Lung (tissue), 12 donors: ENCODE data around the gene MBP. TPM values are rescaled to one million over a fixed set of nuclear protein-coding genes. Genes with fewer than 3 reads are reported as not detected.

ENCODE experiments used
- ATAC-seq: fragments of 200-7000 bp; cut with Tn5 transposase; one replicate; pipeline ENCODE4 v1.9.1; 2020; ENCODE audit warnings: moderate number of reproducible peaks; ENCODE audit not compliant: insufficient read depth, low FRiP score
- DNase-seq, 3 donors: peaks; one replicate each; pipeline ENCODE4 v3.0.0-alpha.2; 2013 to 2017
- H3K27ac ChIP-seq, 2 donors: one replicate each; pipeline ENCODE4 v1.5.1; 2013; ENCODE audit warnings: mild to moderate bottlenecking in 2 of 2, moderate library complexity in 2 of 2, control low read depth in 1 of 2, inconsistent platforms in 1 of 2, low read depth in 1 of 2, low read length in 1 of 2
- H3K27me3 ChIP-seq, 3 donors: one replicate each; pipeline ENCODE4 v1.5.1; 2013; ENCODE audit warnings: low read length in 2 of 3; ENCODE audit not compliant: control insufficient read depth in 3 of 3, insufficient read depth in 3 of 3
- H3K36me3 ChIP-seq, 4 donors: one replicate each; pipeline ENCODE4 v1.5.1; 2013; ENCODE audit warnings: low read length in 4 of 4, mild to moderate bottlenecking in 1 of 4, moderate library complexity in 1 of 4; ENCODE audit not compliant: control insufficient read depth in 4 of 4, insufficient read depth in 4 of 4
- H3K4me1 ChIP-seq, 5 donors: one replicate each; pipeline ENCODE4 v1.5.1; 2013; ENCODE audit warnings: low read length in 5 of 5, mild to moderate bottlenecking in 2 of 5, moderate library complexity in 1 of 5; ENCODE audit not compliant: control insufficient read depth in 5 of 5, insufficient read depth in 5 of 5
- H3K4me3 ChIP-seq: one replicate; pipeline ENCODE4 v1.5.1; 2013; ENCODE audit warnings: mild to moderate bottlenecking, control low read depth, moderate library complexity
- H3K9ac ChIP-seq, 2 donors: one replicate each; pipeline ENCODE4 v1.5.1; 2013; ENCODE audit warnings: low read length in 2 of 2, control low read depth in 1 of 2; ENCODE audit not compliant: insufficient read depth in 1 of 2
- H3K9me3 ChIP-seq, 4 donors: one replicate each; pipeline ENCODE4 v1.5.1; 2013; ENCODE audit warnings: low read length in 3 of 4, mild to moderate bottlenecking in 1 of 4, moderate library complexity in 1 of 4; ENCODE audit not compliant: control insufficient read depth in 4 of 4, insufficient read depth in 3 of 4
- WGBS, 2 donors: extraction: QIAGEN DNeasy Blood & Tissue Kit; methylation state at CpG; one replicate each; pipeline ENCODE4 v1.1.7; 2013; 5-methylcytosine and 5-hydroxymethylcytosine counted together
- polyA plus RNA-seq, 2 donors: library from polyadenylated mRNA; stranded (reverse); fragments of 200-250 nt; gene quantifications; one replicate each; pipeline ENCODE4 v1.2.1, GENCODE V29; 2013
- total RNA-seq, 2 donors: library from RNA; depleted of rRNA in 1 of 2; stranded (reverse); fragments of >200 nt in 1 of 2; gene quantifications; one replicate each; pipeline ENCODE4 v1.2.1, GENCODE V29; 2014 to 2021
- TF ChIP-seq, protein P1 (sequence below): IDR thresholded peaks from 2 replicates; pipeline ENCODE4 v1.5.1; 2012; ENCODE audit warnings: mild to moderate bottlenecking; ENCODE audit errors: control extremely low read depth, extremely low read depth
- donor health status: control.
- donor health status: control.
- donor health status: Bipolar disorder and iron deficiency.
- donor health status: healthy.
- donor health status: DM: yes; HTN: yes; CAD: no.

MBP gene
- total and polyA plus RNA-seq, 4 donors, result 15.6 to 64.1 (median 30.9) TPM

GRCh38 chr18:76963936-76964335, 168.6 kb downstream of the MBP start:
- Histone ChIP-seq H3K27me3 (no peaks in the 10 kb centered on the region), H3K9me3 (no peaks in the 10 kb centered on the region), H3K9ac (no peak overlapping the region), H3K27ac (no peak overlapping the region), H3K36me3 (peaks cover 0 to 21% (median 10%) of the 10 kb centered on the region in 4 donors), H3K4me3 (no peak overlapping the region), H3K4me1 (peaks cover 0 to 2% (median 0%) of the 10 kb centered on the region in 5 donors)
- no peak for DNase-seq
- ATAC-seq, result no peak
- 93 to 95% methylated on average over 2 of the region's 2 CpGs for WGBS, 2 donors
- TF ChIP-seq, protein P1, sequence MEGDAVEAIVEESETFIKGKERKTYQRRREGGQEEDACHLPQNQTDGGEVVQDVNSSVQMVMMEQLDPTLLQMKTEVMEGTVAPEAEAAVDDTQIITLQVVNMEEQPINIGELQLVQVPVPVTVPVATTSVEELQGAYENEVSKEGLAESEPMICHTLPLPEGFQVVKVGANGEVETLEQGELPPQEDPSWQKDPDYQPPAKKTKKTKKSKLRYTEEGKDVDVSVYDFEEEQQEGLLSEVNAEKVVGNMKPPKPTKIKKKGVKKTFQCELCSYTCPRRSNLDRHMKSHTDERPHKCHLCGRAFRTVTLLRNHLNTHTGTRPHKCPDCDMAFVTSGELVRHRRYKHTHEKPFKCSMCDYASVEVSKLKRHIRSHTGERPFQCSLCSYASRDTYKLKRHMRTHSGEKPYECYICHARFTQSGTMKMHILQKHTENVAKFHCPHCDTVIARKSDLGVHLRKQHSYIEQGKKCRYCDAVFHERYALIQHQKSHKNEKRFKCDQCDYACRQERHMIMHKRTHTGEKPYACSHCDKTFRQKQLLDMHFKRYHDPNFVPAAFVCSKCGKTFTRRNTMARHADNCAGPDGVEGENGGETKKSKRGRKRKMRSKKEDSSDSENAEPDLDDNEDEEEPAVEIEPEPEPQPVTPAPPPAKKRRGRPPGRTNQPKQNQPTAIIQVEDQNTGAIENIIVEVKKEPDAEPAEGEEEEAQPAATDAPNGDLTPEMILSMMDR, result no peak

DNA sequence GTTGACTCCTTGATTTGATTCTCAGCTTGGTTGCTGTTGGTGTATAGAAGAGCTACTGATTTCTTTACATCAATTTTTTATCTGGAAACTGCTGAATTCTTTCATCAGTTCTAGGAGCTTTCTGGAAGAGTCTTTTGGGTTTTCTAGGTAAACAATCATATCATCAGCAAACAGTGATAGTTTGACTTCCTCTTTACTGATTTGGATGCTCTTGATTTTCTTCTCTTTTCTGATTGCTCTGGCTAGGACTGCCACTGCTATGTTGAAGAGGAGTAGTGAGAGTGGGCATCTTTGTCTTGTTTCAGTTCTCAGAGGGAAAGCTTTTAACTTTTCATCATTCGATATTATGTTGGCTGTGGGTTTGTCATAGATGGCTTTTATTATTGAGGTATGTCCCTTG, 169.7 kb downstream of the MBP start:
- Histone ChIP-seq H3K36me3 (peaks cover 0 to 24% (median 12%) of the 10 kb centered on the region in 4 donors), H3K9ac (no peak overlapping the region), H3K27me3 (no peaks in the 10 kb centered on the region), H3K9me3 (no peaks in the 10 kb centered on the region), H3K4me1 (peaks cover 0 to 8% (median 0%) of the 10 kb centered on the region in 5 donors), H3K4me3 (no peak overlapping the region), H3K27ac (no peak overlapping the region)
- no peak for ATAC-seq
- TF ChIP-seq, protein P1, result no peak
- DNase-seq, result no peak
- WGBS, 2 donors, result 97 to 100% methylated on average over 1 of the region's 1 CpG

DNA sequence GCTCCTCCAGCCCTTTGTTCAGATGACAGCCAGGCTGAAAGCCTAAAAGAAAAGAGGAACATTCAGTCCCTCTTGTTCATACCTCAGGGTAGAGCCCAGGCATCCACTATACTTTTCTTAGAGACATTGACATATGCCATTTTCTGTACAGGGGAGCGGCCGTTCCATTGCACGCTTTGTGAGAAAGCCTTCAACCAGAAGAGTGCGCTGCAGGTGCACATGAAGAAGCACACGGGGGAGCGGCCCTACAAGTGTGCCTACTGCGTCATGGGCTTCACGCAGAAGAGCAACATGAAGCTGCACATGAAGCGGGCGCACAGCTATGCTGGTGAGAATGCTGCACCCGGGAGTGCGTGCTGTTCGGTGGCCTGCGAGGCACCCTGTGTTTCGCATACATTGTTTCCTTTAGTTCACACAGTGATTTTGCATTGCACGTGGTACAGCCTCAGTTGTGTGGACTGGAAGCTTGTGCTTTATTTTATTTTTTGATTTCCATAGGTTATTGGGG, 172.0 kb downstream of the MBP start:
- Histone ChIP-seq H3K4me1 (peaks cover 0 to 8% (median 0%) of the 10 kb centered on the region in 5 donors), H3K27ac (no peak overlapping the region), H3K36me3 (peaks cover 0 to 20% (median 19%) of the 10 kb centered on the region in 4 donors), H3K9me3 (no peaks in the 10 kb centered on the region), H3K9ac (no peak overlapping the region), H3K27me3 (no peaks in the 10 kb centered on the region), H3K4me3 (no peak overlapping the region)
- DNase-seq (no peak), ATAC-seq (no peak)
- 95 to 97% methylated on average over 16 of the region's 16 CpGs for WGBS, 2 donors
- TF ChIP-seq, protein P1, result no peak

- Histone ChIP-seq H3K4me3 (no peak overlapping the region), H3K9me3 (no peaks in the 10 kb centered on the region), H3K36me3 (peaks cover 0 to 21% (median 19%) of the 10 kb centered on the region in 4 donors), H3K27me3 (no peaks in the 10 kb centered on the region), H3K27ac (no peak overlapping the region), H3K4me1 (peaks cover 0 to 8% (median 0%) of the 10 kb centered on the region in 5 donors), H3K9ac (no peak overlapping the region)
- TF ChIP-seq, protein P1, result no peak
- no peak for ATAC-seq
- 81 to 88% methylated on average over 8 of the region's 8 CpGs for WGBS, 2 donors
- DNase-seq, result no peak
Observed at GRCh38 chr18:76959605-76960004, 173.0 kb downstream of the MBP start.
